Activated naive CD4-positive, alpha-beta T cell treated with anti-CD3 and anti-CD28 coated beads, Interleukin-2, amount 50 U/mL, for 72 hours (primary cell): ENCODE measurements around the gene OBSL1. TPM values are rescaled to one million over a fixed set of nuclear protein-coding genes. Genes with fewer than 3 reads are reported as not detected.
A peak's percentile ranks its signal among the peaks of the same experiment; 100 is the strongest.

ENCODE experiments used
- ATAC-seq, 2 donors: fragments of 150-1000 bp; cut with Tn5 transposase; 2 replicates each; pipeline ENCODE4 v1.10.0; 2021; ENCODE audit warnings: mild to moderate bottlenecking in 2 of 2, moderate library complexity in 2 of 2
- DNase-seq, 2 donors: peaks; one replicate each; pipeline ENCODE4 v3.0.0; 2021 to 2022; ENCODE audit warnings: low spot score in 2 of 2
- H3K27ac Mint-ChIP-seq, 2 donors: one replicate each; pipeline ENCODE4 v1.8.0; 2022; ENCODE audit warnings: mild to moderate bottlenecking in 2 of 2, mixed read lengths in 2 of 2
- H3K36me3 Mint-ChIP-seq, 2 donors: one replicate each; pipeline ENCODE4 v1.8.0; 2022; ENCODE audit warnings: mixed read lengths in 2 of 2
- H3K9me3 Mint-ChIP-seq, 2 donors: one replicate each; pipeline ENCODE4 v1.8.0; 2022; ENCODE audit warnings: mixed read lengths in 2 of 2
- total RNA-seq, 2 donors: library from RNA; stranded (reverse); gene quantifications; one replicate each; pipeline ENCODE4 v1.2.3, GENCODE V29; 2022

The OBSL1 gene
- total RNA-seq, 2 donors from 2014 or later: 1.9 to 8.9 TPM

- Mint-ChIP-seq H3K36me3 (peaks cover 9 to 19% of the 10 kb centered on the region in 2 donors), H3K27ac (peak overlapping the region in 1 of 2 donors; percentile 40), H3K9me3 (no peaks in the 10 kb centered on the region)
- DNase-seq: no peak
- no peak for ATAC-seq
Measured at GRCh38 chr2:219502618-219503017, 68.7 kb downstream of the OBSL1 start.

GRCh38 chr2:219501849-219502248 lies 69.5 kb downstream of the OBSL1 start:
- H3K36me3 Mint-ChIP-seq: peaks cover 9 to 19% of the 10 kb centered on the region in 2 donors
- DNase-seq (no peak), ATAC-seq (no peak)
- peak overlapping the region in 1 of 2 donors; percentile 17 for H3K27ac Mint-ChIP-seq
- no peaks in the 10 kb centered on the region for H3K9me3 Mint-ChIP-seq

Other genes starting within 250 kb of the OBSL1 start
- gene RESP18, start 238.8 kb downstream of the OBSL1 start, total RNA-seq: not detected
- gene DNPEP, start 183.6 kb downstream of the OBSL1 start, total RNA-seq: 10 to 100 TPM; 61.1 to 96.0 TPM
- gene DES, start 153.2 kb downstream of the OBSL1 start, total RNA-seq: not detected
- 1 to 10 TPM; 2.2 to 2.8 TPM for gene SPEG, start 136.7 kb downstream of the OBSL1 start, total RNA-seq
- gene GMPPA, start 72.6 kb downstream of the OBSL1 start, total RNA-seq: 10 to 100 TPM; 29.1 to 34.1 TPM
- under 1 TPM; 0.16 to 0.98 TPM for gene ASIC4, start 57.1 kb downstream of the OBSL1 start, total RNA-seq
- gene CHPF, start 27.7 kb downstream of the OBSL1 start, total RNA-seq: 10 to 100 TPM; 13.2 to 16.7 TPM
- 1 to 10 TPM; 1.8 to 6.1 TPM for gene TMEM198, start 27.5 kb downstream of the OBSL1 start, total RNA-seq
- gene INHA, start 771 bp upstream of the OBSL1 start, total RNA-seq: under 1 TPM in 1 of 2 donors, not detected in 1; 0.23 TPM
- gene STK11IP, start 26.3 kb upstream of the OBSL1 start, total RNA-seq: 10 to 100 TPM; 28.5 to 53.0 TPM
- not detected for gene SLC4A3, start 56.1 kb upstream of the OBSL1 start, total RNA-seq